Measurements from ENCODE around the gene SMURF1.
"Not testable (repeated sequence)": the region's sequence is repeated elsewhere in the genome, so short reads cannot be mapped to it uniquely, and the experiment has no call there.

The SMURF1 gene

DNA sequence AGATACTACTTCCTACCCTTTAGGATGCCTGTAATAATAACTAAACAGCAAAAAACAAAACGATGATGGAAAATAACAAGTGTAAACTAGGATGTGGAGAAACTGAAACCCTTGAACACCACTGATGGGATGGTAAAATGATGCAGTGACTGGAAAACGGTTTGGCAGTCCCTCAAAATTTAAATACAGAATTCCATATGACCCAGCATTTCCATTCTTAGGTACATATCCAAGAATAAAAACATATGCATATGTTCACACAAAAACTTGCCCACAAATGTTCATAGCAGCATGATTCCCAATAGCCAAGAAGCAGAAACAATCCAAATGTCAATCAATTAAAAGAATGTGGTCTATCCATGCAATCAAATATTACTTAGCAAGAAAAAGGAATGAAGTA lies 25.8 kb downstream of the SMURF1 start:
- no peak for DNase-seq

- DNase-seq: no peak
These were observed 27.8 kb downstream of the SMURF1 start for GRCh38 chr7:99116144-99116543.

DNA sequence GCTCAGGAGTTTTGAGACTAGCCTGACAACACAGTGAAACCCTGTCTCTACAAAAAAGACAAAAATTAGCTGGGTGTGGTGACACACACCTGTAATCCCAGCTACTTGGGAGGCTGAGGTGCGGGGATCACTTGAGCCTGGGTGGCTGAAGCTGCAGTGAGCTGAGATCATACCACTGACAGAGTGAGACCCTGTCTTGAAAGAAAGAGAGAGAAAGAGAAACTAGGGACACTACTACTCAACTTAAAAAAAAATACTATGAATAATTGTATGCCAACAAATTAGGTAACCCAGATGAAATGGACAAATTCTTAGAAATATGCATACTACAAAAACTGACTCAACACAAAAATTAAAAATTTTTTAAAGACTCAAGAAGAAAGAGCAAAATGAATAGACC lies 28.5 kb downstream of the SMURF1 start:
- no peak for DNase-seq

DNA sequence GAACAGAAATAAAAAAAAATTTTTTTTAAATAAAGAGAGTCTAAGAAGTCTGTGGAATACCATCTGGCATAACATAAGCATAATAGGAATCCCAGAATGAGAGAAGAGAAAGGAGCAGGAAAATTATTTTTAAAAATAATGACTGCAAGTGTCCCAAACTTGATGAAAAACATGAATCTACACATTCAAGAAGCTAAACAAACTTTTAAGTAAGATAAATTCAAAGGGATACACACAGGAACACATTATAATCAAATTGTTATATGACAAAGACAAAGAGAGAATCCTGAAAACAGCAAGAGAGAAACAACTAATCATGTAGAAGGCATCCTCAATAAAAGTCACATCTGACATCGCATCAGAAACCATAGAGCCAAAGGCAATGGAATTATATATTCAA lies 30.9 kb downstream of the SMURF1 start:
- no peak for DNase-seq

- peak; percentile 67 for DNase-seq
These were observed 31.8 kb downstream of the SMURF1 start for GRCh38 chr7:99112097-99112496.

GRCh38 chr7:99111591-99111990 lies 32.3 kb downstream of the SMURF1 start:
- no peak for DNase-seq

- DNase-seq: peak; percentile 75
These were observed 34.5 kb downstream of the SMURF1 start for GRCh38 chr7:99109108-99110051.

DNA sequence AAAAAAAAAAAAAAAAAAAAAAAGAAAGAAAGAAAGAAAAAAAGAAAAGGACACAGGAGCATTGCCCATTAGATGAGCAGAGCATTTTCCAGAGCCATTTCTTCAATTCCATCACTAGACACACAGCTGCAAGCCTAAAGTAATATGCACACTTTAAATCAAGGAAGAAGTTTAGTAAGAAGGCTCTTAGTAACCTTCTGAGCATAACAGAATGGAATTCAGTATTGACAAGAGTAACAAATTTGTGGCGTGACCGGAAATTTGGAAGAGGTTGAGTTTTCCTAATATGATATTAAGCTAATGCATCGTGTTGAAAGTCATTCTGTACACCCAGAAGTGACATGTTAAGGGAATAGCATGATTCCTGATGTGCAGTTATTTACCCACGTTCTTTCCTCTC lies 35.3 kb downstream of the SMURF1 start:
- DNase-seq: no peak

- no peak for DNase-seq
These were observed 37.1 kb downstream of the SMURF1 start for GRCh38 chr7:99106821-99107241.

- no peak for DNase-seq
These were observed 37.5 kb downstream of the SMURF1 start for GRCh38 chr7:99106411-99106810.

DNA sequence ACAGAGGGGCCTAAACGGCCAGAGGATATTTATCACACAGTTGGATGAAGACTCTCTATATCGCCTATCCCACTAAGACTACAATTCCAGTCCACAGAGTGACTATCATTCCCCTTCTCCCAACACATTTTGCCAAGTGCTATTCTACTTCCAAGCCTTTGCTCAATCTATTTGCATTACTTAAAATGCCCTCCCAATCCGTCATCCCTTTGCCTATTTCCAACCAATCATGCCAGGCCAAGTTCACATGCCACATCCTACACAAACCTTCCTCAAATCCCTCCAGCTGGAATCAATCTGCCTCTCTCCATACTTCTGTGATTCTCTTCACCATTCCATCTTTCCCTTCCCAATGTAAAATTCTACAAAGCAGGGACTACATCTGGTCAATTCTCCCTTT lies 38.2 kb downstream of the SMURF1 start:
- DNase-seq: no peak

DNA sequence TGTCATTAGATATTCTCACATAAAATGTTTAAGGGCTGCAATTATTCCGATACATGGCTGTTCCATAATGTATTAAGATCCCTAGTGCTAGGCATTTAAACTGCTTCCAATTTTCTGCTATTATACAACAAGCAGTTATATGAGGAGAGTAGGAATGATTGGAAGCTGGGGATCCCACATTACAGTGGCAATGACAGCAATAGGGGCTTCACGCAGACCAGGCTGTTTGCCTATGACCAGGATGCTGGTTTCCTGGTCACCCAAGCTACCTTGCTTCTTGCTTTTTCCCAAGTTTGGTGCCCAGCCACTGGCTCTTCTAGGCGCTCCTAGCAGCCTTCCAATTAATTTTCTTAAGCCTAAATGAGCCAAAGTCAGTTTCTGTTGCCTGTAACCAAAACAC lies 39.3 kb downstream of the SMURF1 start:
- DNase-seq: no peak

- not testable (repeated sequence) for DNase-seq
These were observed 40.1 kb downstream of the SMURF1 start for GRCh38 chr7:99103836-99104235.

GRCh38 chr7:99102809-99103690 lies 40.9 kb downstream of the SMURF1 start:
- DNase-seq: no peak

- DNase-seq: no peak
These were observed 41.5 kb downstream of the SMURF1 start for GRCh38 chr7:99102361-99102760.

GRCh38 chr7:99101516-99101915 lies 42.4 kb downstream of the SMURF1 start:
- DNase-seq: not testable (repeated sequence)

DNA sequence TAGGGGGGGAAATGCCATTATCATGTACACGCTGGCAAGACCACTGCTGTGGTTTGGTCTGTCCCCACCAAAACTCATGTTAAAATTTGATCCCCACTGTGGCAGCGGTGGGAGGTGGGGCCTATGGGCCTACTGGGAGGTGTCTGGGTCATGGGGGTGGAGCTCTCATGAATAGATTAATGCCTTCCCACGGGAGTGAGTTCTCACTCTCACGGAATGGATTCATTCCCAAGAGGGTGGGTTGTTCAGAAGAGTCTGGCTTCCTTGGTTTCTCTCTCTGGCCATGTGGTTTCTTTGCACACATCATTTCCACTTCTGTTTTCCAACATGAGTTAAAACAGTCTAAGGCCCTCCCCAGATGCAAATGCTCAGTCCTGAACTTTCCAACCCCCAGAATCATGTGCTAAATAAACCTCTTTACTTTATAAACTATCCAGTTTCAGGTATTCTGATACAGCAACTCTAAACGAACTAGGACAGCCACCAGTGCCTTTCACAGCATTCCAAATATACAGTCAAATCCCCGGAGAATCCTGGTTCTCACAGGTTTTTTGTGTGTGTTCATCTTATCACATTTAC lies 44.3 kb downstream of the SMURF1 start:
- DNase-seq: no peak

DNA sequence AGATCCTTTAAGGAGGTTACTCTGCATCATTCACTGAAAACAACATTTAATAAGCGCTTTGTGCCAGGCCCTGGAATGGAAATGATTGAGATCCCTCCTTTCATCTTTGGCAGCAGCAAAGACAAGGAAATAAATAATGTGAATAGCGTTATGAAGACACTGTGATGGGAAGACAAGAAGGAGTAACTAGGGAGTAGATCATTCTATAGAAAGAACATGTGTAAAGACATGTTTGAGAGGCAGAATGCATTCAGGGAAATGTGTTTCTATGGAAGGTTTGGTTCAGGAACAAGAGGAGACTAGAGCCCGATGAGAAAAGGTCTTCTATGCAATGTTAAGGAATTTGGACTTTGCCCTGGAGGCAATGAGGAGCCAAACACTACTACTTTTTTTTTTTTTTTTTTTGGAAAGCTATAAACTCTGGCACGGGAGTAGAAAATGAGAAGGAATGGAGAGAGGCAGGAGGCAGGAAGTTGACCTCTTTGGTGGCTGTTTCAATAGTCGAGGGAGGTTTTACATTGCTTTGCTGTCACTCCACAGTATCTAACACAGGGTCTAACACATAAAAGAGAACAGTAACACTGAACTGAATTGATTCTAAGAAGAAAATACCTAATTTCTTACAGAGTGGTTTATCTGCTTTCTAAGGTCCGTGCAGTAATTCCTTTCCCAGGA lies 44.9 kb downstream of the SMURF1 start:
- DNase-seq: no peak

GRCh38 chr7:99098286-99098823 lies 45.6 kb downstream of the SMURF1 start:
- no peak for DNase-seq

- no peak for DNase-seq
These were observed 46.2 kb downstream of the SMURF1 start for GRCh38 chr7:99097730-99098129.

DNA sequence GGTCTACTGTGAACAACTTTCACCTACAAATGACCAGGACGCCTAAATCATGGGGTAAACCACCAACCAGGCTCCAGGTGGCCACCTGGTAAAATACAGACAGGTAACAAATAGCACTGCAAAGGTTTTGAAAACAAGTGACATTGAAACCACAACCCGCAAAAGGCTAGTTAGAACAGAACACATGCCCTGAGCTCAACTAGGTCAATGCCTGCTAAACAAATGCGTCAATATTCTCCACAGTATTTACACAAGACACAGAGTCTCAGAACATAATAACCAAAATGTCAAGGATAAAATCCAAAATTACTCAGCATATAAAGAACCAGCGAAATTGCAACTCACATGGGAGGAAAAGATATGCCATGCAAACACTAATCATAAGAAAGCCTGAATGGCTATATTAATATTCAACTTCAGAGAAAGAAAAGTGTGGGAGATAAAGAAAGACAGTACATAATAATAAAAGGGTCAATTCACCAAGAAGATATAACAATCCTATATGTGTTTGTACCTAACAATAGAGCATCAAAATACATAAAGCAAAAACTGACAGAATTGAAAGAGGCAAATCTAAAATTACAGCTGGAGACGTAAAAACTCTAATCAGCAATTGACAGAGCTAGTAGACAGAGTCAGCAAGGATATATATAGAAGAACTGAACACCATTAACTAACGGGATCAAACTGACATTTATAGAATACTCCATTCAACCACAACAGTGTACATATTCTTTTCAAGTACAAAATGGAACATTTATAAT lies 47.6 kb downstream of the SMURF1 start:
- no peak for DNase-seq

DNA sequence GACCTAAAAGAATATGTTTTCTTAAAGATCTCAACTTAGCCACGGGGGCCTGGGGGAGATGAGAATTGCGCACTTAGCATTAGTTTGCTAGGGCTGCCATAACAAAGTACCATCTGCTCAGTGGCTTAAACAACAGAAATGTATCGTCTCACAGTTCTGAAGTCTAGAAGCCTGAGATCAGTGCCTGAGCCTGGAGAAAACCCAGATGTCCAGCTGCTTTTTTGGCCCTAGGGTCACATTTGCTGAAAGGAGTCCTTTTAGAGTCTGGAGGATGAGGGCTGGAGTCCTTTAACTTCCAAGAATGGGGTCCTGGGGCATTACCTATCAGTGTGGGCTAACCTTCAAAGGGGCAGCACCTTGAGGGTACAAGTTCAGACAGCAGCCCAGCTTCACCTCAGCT lies 48.2 kb downstream of the SMURF1 start:
- no peak for DNase-seq
